DMS 273 treated with DMSO at 0.1 percent for 48 hours (cell line): ENCODE results near the gene LCE6A.

Source experiments
- DNase-seq: peaks from one replicate; lab custom pipeline; 2025; lab: John Stamatoyannopoulos, UW

Gene LCE6A

DNA sequence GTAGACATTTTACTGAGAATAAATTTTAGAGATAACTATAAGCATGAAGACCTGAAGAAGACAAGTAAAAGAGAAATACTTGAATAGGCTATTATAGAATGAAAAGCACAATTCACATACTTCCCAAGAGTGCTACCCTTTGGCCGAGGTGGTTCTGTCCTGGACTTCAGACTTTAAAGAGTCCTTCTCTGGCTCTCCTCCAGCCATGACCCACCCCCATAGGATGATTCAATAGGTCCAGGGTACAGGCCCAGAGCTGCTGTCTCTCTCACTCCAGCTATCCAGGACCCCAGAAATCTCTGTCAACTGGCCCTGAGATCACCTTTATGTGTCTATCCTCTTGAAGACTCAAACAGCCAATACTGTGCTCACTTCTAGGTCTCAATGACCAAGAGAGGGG, 34.2 kb downstream of the LCE6A start:
- DNase-seq = no peak

DNA sequence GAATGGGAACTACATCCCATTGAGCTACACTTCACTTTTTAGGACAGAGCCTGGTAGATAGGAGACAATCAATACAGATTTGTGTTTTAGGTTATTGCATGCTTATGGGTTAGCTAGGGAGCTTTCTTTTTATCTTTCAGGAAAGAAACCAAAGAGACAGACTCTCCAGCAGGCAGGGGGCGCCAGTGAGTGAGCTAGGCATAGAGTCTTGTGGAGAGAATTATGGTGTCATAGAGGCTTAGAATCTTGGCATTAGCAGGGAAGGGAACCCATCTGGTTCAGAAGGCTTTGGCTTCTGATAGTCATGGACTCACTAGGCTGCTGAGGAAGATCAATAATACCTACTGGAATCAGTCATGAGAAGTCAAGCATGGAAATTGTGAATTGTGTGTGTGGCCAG, 35.4 kb downstream of the LCE6A start, which contains the start of gene SMCP:
SMCP (plus strand) TSS at position 281 of the 400 bp plus-strand sequence. CDS start 6,101 bp downstream, outside the sequence.
- DNase-seq = no peak

DNA sequence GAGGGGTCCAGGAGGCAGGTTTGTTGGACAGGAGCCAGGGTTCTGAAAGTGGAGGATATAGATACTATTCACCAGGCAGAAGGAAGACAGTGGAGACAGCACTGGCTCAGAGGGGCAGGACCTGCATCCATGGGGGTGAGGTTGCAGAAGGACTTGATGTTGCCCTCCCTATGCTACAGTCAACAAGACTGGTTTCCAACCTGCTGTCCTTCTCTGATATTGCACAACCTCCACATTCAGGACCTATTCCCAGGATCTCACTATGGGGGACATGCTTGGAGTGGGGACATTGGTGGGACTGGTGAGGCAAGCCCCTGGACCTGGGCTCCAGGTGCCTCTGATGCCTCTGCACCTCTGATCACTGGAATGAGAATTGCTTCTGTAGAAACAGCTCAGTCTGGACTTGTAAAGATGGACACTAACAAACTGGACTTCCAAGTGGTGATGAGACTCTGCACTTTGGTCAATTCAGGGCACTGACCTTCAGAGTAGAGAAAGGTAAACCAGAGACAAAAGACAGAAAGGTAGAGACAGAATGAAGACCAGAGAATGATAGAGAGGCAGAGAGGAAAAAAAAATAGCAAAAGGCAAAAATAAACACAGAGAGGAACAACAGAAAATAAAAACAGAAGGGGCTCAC, 37.0 kb downstream of the LCE6A start:
- DNase-seq = no peak

DNA sequence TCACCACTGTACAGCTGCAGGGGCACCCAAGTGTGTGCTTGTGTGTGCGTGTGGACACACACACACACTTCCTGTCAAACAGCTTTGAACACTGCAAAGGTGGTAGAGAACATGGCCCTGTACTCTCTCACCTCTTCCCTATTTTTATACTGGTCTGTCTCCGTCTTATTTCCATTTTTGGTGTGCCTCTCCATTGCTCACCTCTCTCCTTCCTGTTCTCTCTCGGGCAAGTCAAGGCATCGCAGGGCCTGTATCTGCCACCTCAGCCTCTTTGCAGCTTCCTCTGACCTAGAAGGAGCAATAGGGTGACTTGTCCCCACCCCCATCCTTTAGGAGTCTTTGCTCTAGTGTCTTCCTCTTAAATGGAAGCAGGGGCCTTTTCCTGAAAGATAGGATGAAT, 37.7 kb downstream of the LCE6A start:
- no peak for DNase-seq

DNA sequence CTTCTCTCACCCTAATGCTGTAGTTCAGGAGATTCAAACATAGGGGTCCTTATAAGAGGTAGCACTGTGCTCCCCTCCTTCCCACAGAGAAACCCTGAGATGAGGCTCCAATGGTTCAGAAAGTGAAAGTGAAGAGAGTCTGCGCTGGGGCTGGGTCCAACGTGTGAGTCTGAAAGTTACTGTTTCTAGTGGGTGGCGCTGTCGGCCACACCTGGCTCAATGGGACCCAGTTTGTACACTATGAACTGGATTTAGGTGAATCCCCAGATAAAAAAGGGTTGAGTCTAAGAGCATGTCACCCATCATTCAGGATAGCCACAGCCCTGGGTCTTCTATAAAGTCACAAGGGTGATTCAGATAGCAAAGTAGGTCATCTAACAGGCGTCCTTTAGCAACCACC, 38.3 kb downstream of the LCE6A start:
- DNase-seq = no peak

DNA sequence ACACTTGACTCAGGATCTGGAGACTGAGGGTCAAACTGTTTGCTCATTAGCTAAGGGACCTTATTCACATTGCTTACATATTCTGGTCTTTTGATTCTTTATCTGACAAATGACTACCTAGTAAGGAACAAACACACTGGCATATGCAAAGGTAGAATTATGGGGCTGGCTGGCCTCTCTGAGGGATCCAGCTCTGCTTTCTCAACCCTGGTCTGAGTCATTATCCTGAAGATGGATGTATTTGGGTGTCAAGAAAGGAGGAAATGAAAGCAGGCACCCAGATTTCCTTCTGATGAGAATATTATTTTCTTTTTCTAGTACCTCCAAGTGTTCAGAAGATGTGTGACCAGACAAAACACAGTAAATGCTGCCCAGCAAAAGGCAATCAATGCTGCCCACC, 41.4 kb downstream of the LCE6A start:
- no peak for DNase-seq

DNA sequence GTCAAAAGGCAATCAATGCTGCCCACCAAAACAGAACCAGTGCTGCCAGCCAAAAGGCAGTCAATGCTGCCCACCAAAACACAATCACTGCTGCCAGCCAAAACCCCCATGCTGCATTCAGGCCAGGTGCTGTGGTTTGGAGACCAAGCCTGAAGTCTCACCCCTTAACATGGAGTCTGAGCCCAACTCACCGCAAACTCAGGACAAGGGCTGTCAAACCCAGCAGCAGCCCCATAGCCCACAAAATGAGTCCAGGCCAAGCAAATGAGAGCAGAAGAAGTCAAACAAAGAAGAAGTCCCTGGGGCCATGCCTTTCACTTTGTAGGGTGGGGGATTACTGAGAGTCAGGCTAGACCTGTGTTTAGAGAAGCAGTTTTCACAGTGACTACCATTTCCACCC, 41.9 kb downstream of the LCE6A start:
- DNase-seq = no peak

DNA sequence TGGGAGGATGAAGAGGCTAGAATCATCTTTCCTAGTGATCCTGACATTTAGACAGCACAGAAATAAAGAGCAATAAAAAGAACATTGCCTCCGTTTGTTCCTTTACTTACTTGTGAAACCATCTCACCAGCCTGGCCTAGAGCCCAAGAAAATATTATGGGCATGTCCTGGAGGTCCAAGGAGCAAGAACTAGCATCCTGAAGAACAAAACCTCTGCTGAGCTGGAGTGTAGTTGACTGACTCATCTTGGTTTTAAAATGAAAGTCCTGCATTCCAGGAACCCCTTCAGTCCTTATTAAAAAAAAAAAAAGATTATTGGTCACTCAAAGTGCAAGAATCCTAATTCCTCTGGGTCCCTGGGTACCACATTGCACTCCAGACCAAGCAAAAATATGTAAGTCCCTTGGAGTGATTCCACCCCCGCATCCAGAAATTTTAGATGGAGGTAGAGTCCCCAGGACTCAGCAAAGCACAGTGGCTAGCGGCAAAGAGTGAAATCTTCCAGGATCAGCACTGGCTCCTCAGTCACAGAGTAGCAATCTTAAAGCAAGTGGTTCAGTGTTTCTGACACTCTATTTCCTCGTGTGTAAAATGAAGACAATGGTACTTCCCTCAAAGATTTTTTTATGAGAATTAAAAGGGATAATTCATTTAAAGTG, 42.4 kb downstream of the LCE6A start:
- no peak for DNase-seq

DNA sequence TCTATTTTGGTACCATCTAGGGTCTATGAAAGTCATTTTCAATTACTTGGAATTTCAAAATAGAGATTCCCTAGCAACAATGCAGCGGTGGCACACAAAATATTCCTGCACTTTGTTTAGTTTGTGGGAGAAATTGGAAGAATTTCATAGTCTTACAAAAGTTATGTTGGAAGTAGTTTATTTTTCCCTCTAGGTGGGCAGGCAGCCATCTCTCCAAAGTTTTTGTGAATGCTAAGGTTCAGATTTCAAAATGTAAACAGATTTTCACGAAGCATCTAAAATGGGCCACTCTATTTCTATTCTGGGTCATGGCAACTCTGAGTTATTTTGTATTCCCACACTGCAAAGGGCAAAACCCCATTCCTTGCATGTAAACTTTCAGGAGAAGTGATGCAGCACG, 43.4 kb downstream of the LCE6A start:
- no peak for DNase-seq

DNA sequence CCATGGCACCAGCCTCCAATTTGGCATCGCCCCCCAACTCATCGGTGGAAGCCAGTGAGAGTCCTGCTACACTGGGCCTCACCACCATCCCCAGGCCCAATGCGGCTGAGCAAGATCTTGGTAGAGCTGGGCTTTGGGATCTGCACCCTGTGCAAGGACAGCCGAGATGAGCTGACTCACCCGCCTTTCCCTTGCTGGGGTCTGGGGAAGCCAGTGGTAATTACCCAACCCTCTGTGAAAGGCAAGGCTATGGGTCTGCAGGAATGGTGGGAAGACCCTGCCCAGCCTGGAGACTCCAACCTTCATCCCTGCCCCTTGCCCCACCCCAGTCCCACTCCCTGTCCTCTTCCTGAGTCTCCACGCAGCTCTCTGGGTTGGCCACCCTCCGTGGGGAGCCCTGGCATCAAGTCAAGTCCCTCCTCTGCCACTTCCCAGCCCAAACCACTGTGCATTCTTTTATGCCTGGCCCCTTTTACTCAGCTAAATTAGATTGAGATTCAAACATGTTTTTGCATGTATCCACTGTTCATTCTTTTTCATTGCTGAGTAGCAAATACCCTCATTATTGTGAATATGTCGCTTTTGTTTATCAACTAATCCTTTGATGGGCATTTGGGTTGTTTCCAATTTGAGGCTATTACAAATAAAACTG, 44.2 kb downstream of the LCE6A start:
- DNase-seq = no peak

DNA sequence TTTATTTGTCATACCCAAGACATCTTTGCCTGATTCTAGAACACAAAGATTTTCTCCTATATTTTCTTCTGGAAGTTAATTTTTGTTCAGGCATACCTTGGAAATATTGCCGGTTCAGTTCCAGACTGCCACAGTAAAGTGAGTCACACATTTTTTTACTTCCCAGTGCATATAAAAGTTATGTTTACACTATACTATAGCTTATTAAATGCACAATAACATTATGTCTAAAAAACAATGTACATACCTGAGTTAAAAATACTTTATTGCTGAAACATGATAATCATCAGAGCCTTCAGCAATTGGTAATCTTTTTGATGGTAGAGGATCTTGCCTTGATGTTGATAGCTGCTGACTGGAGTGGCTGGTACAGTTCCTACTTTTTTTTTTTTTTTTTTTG, 45.5 kb downstream of the LCE6A start:
- DNase-seq = no peak
